Liver (tissue), 9 donors: ENCODE data around the gene PTK7. TPM values are rescaled to one million over a fixed set of nuclear protein-coding genes. Genes with fewer than 3 reads are reported as not detected.

Source experiments
- DNase-seq: peaks from one replicate; pipeline ENCODE4 v3.0.0-alpha.2; 2017; ENCODE audit warnings: low spot score
- H3K27ac ChIP-seq, 2 donors: one replicate each; pipeline ENCODE4 v1.7.0; 2013; ENCODE audit warnings: inconsistent platforms in 2 of 2, low read length in 2 of 2, control low read depth in 1 of 2, low read depth in 1 of 2, mild to moderate bottlenecking in 1 of 2
- H3K27me3 ChIP-seq, 4 donors: one replicate each; pipeline versions ENCODE4 v1.6.1 to v1.7.0; 2013; ENCODE audit warnings: low read length in 3 of 4, inconsistent platforms in 1 of 4, mild to moderate bottlenecking in 1 of 4, moderate library complexity in 1 of 4; ENCODE audit not compliant: control insufficient read depth in 4 of 4, insufficient read depth in 4 of 4
- H3K36me3 ChIP-seq, 4 donors: one replicate each; pipeline versions ENCODE4 v1.6.1 to v1.7.0; 2013; ENCODE audit warnings: low read length in 3 of 4, mild to moderate bottlenecking in 3 of 4, low read depth in 1 of 4, moderate library complexity in 1 of 4; ENCODE audit not compliant: control insufficient read depth in 4 of 4, insufficient read depth in 3 of 4
- H3K4me1 ChIP-seq, 4 donors: one replicate each; pipeline versions ENCODE4 v1.6.1 to v1.7.0; 2013; ENCODE audit warnings: low read length in 3 of 4, mild to moderate bottlenecking in 3 of 4, moderate library complexity in 1 of 4; ENCODE audit not compliant: control insufficient read depth in 4 of 4, insufficient read depth in 4 of 4
- H3K4me3 ChIP-seq, 3 donors: one replicate each; pipeline versions ENCODE4 v1.6.1 to v1.7.0; 2013; ENCODE audit warnings: low read length in 3 of 3, control low read depth in 1 of 3, low read depth in 1 of 3, mild to moderate bottlenecking in 1 of 3
- H3K9ac ChIP-seq, 2 donors: one replicate each; pipeline ENCODE4 v1.7.0; 2013; ENCODE audit warnings: low read length in 2 of 2, mild to moderate bottlenecking in 2 of 2, moderate library complexity in 2 of 2, control low read depth in 1 of 2, low read depth in 1 of 2
- H3K9me3 ChIP-seq, 4 donors: one replicate each; pipeline versions ENCODE4 v1.6.1 to v1.7.0; 2013; ENCODE audit warnings: low read length in 3 of 4; ENCODE audit not compliant: control insufficient read depth in 4 of 4
- ATF3 ChIP-seq: IDR thresholded peaks from 2 replicates; pipeline ENCODE4 v1.6.1; 2016; ENCODE audit warnings: antibody characterized with exemption
- HNF4A ChIP-seq, 2 donors: conservative IDR thresholded peaks; 2 replicates each; pipeline ENCODE4 v1.6.1; 2016; ENCODE audit warnings: antibody characterized with exemption in 2 of 2, mild to moderate bottlenecking in 2 of 2
- HNF4G ChIP-seq: IDR thresholded peaks from 2 replicates; pipeline ENCODE4 v1.6.1; 2016; ENCODE audit warnings: antibody characterized with exemption
- REST ChIP-seq: IDR thresholded peaks from 2 replicates; pipeline ENCODE4 v1.6.1; 2016; ENCODE audit warnings: antibody characterized with exemption, mild to moderate bottlenecking
- SP1 ChIP-seq: IDR thresholded peaks from 2 replicates; pipeline ENCODE4 v1.6.1; 2018; ENCODE audit warnings: antibody characterized with exemption, mild to moderate bottlenecking
- TAF1 ChIP-seq: conservative IDR thresholded peaks from 2 replicates; pipeline ENCODE4 v1.6.1; 2016; ENCODE audit warnings: antibody characterized with exemption, mild to moderate bottlenecking
- WGBS: extraction: QIAGEN DNeasy Blood & Tissue Kit; methylation state at CpG from one replicate; pipeline ENCODE4 v1.1.7; 2013; 5-methylcytosine and 5-hydroxymethylcytosine counted together
- polyA plus RNA-seq, 2 donors: library from polyadenylated mRNA; stranded (reverse) in 1 of 2; unstranded in 1 of 2; fragments of 200-250 nt in 1 of 2; fragments of >200 nt in 1 of 2; fragmentation: Nextera tagmentation in 1 of 2; extraction: Ambion mirVana in 1 of 2; gene quantifications; one replicate each; pipeline versions ENCODE4 v1.2.1 to v1.2.3, GENCODE V29; 2013 to 2015
- total RNA-seq, 2 donors: library from RNA; depleted of rRNA; stranded (reverse); fragments of >200 nt; gene quantifications; one replicate each; pipeline ENCODE4 v1.2.3, GENCODE V29; 2014
- TF ChIP-seq, protein P1 (sequence below): fragments of 150-350 bp; IDR thresholded peaks from 2 replicates; pipeline ENCODE4 v1.5.1; 2017; ENCODE audit warnings: improper control_type of control experiment, low read depth, low read length; ENCODE audit not compliant: missing input control
- TF ChIP-seq, protein P2 (sequence below): IDR thresholded peaks from 2 replicates; pipeline ENCODE4 v1.6.1; 2016; ENCODE audit warnings: antibody characterized with exemption
- donor health status: healthy.
- donor health status: healthy.
- donor health status: healthy.
- donor health status: healthy.
- donor health status: healthy.

The PTK7 gene
- total and polyA plus RNA-seq, 4 donors, result 0.67 to 10.5 (median 1.3) TPM

GRCh38 chr6:43105538-43106222, 29.6 kb downstream of the PTK7 start:
- Histone ChIP-seq H3K4me1 (no peaks in the 10 kb centered on the region), H3K27me3 (no peaks in the 10 kb centered on the region), H3K36me3 (no peaks in the 10 kb centered on the region), H3K9me3 (no peaks in the 10 kb centered on the region), H3K9ac (no peak overlapping the region), H3K4me3 (no peak overlapping the region), H3K27ac (no peak overlapping the region)
- WGBS, result 89% methylated on average over 9 of the region's 9 CpGs
- no peak for DNase-seq
- no peak for TF ChIP-seq TAF1
- no peak for TF ChIP-seq ATF3
- TF ChIP-seq REST, result no peak
- no peak for TF ChIP-seq HNF4G
- TF ChIP-seq HNF4A (conservative IDR thresholded peaks at IDR 0.05), result no peak
- TF ChIP-seq SP1, result no peak

DNA sequence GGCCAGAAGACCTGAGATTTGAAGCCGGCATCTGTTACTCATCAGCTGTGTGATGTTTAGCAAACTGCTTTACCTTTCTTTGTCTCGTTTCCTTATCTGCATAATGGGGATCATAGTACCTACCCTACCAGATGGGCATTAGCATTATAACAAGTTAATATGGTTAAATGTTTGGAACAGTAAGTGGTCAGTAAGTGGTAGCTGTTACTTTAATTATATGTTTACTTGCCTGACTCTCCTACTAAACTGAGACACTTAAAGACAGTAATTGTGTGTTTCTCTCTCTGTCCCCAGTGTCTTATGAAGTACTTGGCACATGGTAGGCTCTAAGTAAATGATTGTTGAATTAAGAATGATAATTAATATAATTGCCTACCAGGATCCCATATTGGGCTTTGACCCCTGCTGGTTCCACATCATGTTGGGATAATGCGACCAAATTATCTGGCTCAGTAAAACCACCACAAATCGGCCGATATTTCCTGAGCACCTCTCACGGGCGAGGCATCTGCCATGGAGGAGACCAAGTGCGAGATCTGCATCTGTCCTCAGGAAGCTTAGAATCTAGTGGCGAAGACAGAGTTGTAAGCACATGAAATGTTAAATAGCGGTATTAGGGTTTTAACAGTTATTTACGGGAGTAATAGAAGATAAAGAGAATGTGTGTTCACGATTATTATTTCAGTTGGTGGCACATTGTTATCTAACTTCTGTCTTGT, 31.4 kb downstream of the PTK7 start:
- TF ChIP-seq, protein P1, sequence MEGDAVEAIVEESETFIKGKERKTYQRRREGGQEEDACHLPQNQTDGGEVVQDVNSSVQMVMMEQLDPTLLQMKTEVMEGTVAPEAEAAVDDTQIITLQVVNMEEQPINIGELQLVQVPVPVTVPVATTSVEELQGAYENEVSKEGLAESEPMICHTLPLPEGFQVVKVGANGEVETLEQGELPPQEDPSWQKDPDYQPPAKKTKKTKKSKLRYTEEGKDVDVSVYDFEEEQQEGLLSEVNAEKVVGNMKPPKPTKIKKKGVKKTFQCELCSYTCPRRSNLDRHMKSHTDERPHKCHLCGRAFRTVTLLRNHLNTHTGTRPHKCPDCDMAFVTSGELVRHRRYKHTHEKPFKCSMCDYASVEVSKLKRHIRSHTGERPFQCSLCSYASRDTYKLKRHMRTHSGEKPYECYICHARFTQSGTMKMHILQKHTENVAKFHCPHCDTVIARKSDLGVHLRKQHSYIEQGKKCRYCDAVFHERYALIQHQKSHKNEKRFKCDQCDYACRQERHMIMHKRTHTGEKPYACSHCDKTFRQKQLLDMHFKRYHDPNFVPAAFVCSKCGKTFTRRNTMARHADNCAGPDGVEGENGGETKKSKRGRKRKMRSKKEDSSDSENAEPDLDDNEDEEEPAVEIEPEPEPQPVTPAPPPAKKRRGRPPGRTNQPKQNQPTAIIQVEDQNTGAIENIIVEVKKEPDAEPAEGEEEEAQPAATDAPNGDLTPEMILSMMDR, result no peak
- TF ChIP-seq, protein P2, sequence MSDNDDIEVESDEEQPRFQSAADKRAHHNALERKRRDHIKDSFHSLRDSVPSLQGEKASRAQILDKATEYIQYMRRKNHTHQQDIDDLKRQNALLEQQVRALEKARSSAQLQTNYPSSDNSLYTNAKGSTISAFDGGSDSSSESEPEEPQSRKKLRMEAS, result no peak
- TF ChIP-seq REST, result no peak
- TF ChIP-seq SP1, result no peak
- no peak for TF ChIP-seq ATF3
- no peak for DNase-seq

More for the DNA sequence above, 31.4 kb downstream of the PTK7 start:
- Histone ChIP-seq H3K27me3 (no peaks in the 10 kb centered on the region), H3K9me3 (no peaks in the 10 kb centered on the region), H3K36me3 (no peaks in the 10 kb centered on the region), H3K27ac (no peak overlapping the region), H3K4me3 (no peak overlapping the region), H3K9ac (no peak overlapping the region), H3K4me1 (no peaks in the 10 kb centered on the region)
- WGBS, result 96% methylated on average over 12 of the region's 12 CpGs
